Stimulated activated CD4-positive, alpha-beta T cell treated with anti-CD3 and anti-CD28 coated beads, TNF-alpha, amount 100 ng/mL, for 1 hour (primary cell): ENCODE results near the gene CA4.

Experiments
- DNase-seq, 3 donors: peaks; one replicate each; pipeline ENCODE4 v3.0.0-alpha.2; 2020; ENCODE audit warnings: low read depth in 3 of 3, low spot score in 1 of 3

The CA4 gene

GRCh38 chr17:60129164-60129563 lies 20.6 kb upstream of the CA4 start:
- no peak for DNase-seq

- no peak for DNase-seq
Observed at GRCh38 chr17:60130466-60130865, 19.3 kb upstream of the CA4 start.

GRCh38 chr17:60134396-60135150 lies 15.2 kb upstream of the CA4 start:
- DNase-seq, result no peak

- peak; percentile 25 to 70 (median 44) for DNase-seq
Observed at GRCh38 chr17:60135151-60135950, 14.4 kb upstream of the CA4 start.

- DNase-seq, result no peak
Observed at GRCh38 chr17:60135951-60136666, 13.7 kb upstream of the CA4 start.

GRCh38 chr17:60137731-60138130 lies 12.0 kb upstream of the CA4 start:
- DNase-seq, result no peak

GRCh38 chr17:60138769-60139437 lies 10.9 kb upstream of the CA4 start:
- DNase-seq, result no peak

GRCh38 chr17:60139438-60140285 lies 10.1 kb upstream of the CA4 start:
- peak in 2 of 3 donors; percentile 27 to 58 for DNase-seq

- no peak for DNase-seq
Observed at GRCh38 chr17:60141111-60142018, 8.4 kb upstream of the CA4 start.

GRCh38 chr17:60142872-60143499 lies 6.8 kb upstream of the CA4 start:
- peak; percentile 19 to 66 (median 24) for DNase-seq

GRCh38 chr17:60145006-60145935 lies 4.5 kb upstream of the CA4 start:
- DNase-seq, result no peak

- DNase-seq, result no peak
Observed at GRCh38 chr17:60146206-60146605, 3.6 kb upstream of the CA4 start.

GRCh38 chr17:60147553-60148223 lies 2.1 kb upstream of the CA4 start:
- no peak for DNase-seq

- DNase-seq, result no peak
Observed at GRCh38 chr17:60148373-60148772, 1.4 kb upstream of the CA4 start.

- no peak for DNase-seq
Observed at GRCh38 chr17:60151355-60151754, 1.6 kb downstream of the CA4 start.

GRCh38 chr17:60153606-60154390 lies 4.0 kb downstream of the CA4 start:
- no peak for DNase-seq
